Fibroblast of villous mesenchyme (primary cell): ENCODE results near the gene SETSIP. TPM values are rescaled to one million over a fixed set of nuclear protein-coding genes. Genes with fewer than 3 reads are reported as not detected.

ENCODE experiments used
- DNase-seq: peaks from one replicate; pipeline ENCODE4 v3.0.0-alpha.2; 2010; ENCODE audit warnings: low read depth
- H3K4me3 ChIP-seq: 2 replicates; pipeline ENCODE4 v1.5.1; 2011; ENCODE audit warnings: low read depth, mild to moderate bottlenecking, low read length
- CTCF ChIP-seq: IDR thresholded peaks from 2 replicates; pipeline ENCODE4 v1.5.1; 2012; ENCODE audit warnings: low read depth, mild to moderate bottlenecking, low read length; ENCODE audit not compliant: insufficient read depth
- total RNA-seq: library from RNA; depleted of rRNA; stranded (reverse); fragments of >200 nt; gene quantifications from 2 replicates; pipeline ENCODE4 v1.2.3, GENCODE V29; 2012

Gene SETSIP
- total RNA-seq = 0.32 and 0.43 TPM in 2 replicates

- TF ChIP-seq CTCF = no peak
- no peak within 1 kb of the TSS for H3K4me3 ChIP-seq
- no peak for DNase-seq
Observed at GRCh38 chr1:92075311-92075710, at the start of gene SETSIP. SETSIP (minus strand) TSS chr1:92075411; CDS start chr1:92075411, 0 bp downstream.

- H3K4me3 ChIP-seq = no peak overlapping the region
- TF ChIP-seq CTCF = no peak
- no peak for DNase-seq
Observed at GRCh38 chr1:92123868-92124267, 48.7 kb upstream of the SETSIP start.

- DNase-seq = no peak
- H3K4me3 ChIP-seq = no peak overlapping the region
- no peak for TF ChIP-seq CTCF
Observed at GRCh38 chr1:92118826-92119225, 43.6 kb upstream of the SETSIP start.

- no peak for TF ChIP-seq CTCF
- H3K4me3 ChIP-seq = no peak overlapping the region
- DNase-seq = no peak
Observed at GRCh38 chr1:92117526-92117925, 42.3 kb upstream of the SETSIP start.

- no peak overlapping the region for H3K4me3 ChIP-seq
- TF ChIP-seq CTCF = no peak
- DNase-seq = no peak
Observed at GRCh38 chr1:92108631-92109030, 33.4 kb upstream of the SETSIP start.

GRCh38 chr1:92105546-92106081 is 30.4 kb upstream of the SETSIP start:
- DNase-seq = no peak
- no peak overlapping the region for H3K4me3 ChIP-seq
- no peak for TF ChIP-seq CTCF

- no peak for DNase-seq
- TF ChIP-seq CTCF = no peak
- no peak overlapping the region for H3K4me3 ChIP-seq
Observed at GRCh38 chr1:92096317-92096716, 21.1 kb upstream of the SETSIP start.
